RWPE2 (cell line): ENCODE data around the gene KRT17.

Experiments used
- ATAC-seq: fragments of 200-7000 bp; cut with Tn5 transposase; 3 replicates; pipeline ENCODE4 v1.9.1; 2021; ENCODE audit warnings: low read depth
- DNase-seq: peaks from one replicate; pipeline ENCODE4 v3.0.0-alpha.2; 2020; ENCODE audit warnings: low spot score
- H3K27ac ChIP-seq: fragments of 450-650 bp; 2 replicates; pipeline ENCODE4 v1.5.1; 2017; ENCODE audit warnings: mild to moderate bottlenecking; ENCODE audit not compliant: poor library complexity, severe bottlenecking
- H3K27me3 ChIP-seq: fragments of 250-450 bp; sonication (Bioruptor Pico); 2 replicates; pipeline ENCODE4 v1.5.1; 2021; ENCODE audit warnings: mild to moderate bottlenecking, moderate library complexity; ENCODE audit not compliant: insufficient read depth, poor library complexity, severe bottlenecking
- H3K36me3 ChIP-seq: fragments of 250-450 bp; sonication (Bioruptor Pico); 2 replicates; pipeline ENCODE4 v1.5.1; 2020; ENCODE audit warnings: low read depth, mild to moderate bottlenecking, moderate library complexity
- H3K4me1 ChIP-seq: fragments of 250-450 bp; sonication (Bioruptor Pico); 2 replicates; pipeline ENCODE4 v1.5.1; 2021; ENCODE audit warnings: mild to moderate bottlenecking, moderate library complexity; ENCODE audit not compliant: insufficient read depth, poor library complexity, severe bottlenecking
- H3K4me3 ChIP-seq: fragments of 250-450 bp; sonication (Bioruptor Pico); 2 replicates; pipeline ENCODE4 v1.5.1; 2021; ENCODE audit warnings: mild to moderate bottlenecking, moderate library complexity; ENCODE audit not compliant: severe bottlenecking
- H3K9me3 ChIP-seq: fragments of 250-450 bp; sonication (Bioruptor Pico); 2 replicates; pipeline ENCODE4 v1.5.1; 2021; ENCODE audit warnings: mild to moderate bottlenecking, moderate library complexity; ENCODE audit not compliant: severe bottlenecking
- TF ChIP-seq, protein P1 (sequence below): fragments of 450-650 bp; IDR thresholded peaks from one replicate; pipeline ENCODE4 v1.5.1; 2017; ENCODE audit warnings: mild to moderate bottlenecking, moderate library complexity; ENCODE audit not compliant: poor library complexity, severe bottlenecking

Gene KRT17

DNA sequence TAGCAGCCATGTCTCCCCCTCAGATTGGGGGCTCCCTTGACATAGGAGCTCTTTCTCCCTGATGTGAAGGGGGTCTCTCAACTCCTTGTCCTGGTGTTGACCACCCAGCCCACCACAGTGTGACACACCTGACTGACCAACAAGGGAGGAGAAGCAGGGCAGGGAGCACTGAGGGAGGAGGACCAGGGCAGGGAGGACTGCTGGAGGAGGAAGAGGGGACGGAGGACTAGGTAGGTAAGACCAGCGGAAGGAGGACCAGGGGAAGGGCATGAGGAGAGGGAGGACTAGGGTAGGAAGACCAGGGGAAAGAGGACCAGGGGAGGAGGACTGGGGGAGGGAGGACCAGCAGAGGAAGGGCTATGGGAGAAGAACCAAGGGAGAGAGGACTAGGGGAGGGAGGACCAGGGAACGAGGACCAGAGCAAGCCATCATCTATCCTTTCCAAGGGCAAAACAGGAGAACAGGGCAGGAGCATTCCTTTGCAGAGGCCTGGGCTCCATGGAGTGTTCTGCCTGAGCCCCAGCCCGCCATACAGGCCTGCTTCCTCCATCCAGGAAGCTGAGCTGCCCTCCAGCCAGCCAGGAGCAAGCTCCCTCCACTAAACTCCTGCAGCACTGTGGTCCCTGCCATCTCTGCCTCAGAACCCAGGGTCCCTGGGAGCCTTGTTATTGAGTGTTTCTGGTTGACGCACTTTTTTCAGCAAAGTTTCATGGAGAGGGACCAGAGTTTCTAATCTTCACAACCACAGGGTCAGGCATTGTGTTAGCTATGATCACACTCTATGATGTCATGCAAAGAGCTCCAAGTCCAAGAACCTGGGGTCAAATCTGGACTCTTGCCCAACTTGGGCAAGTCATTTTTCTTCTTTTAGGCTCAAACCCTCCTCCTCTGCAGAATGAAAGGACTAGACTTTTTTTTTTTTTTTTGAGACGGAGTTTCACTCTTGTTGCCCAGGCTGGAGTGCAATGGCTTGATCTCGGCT lies 15.4 kb upstream of the KRT17 start:
- Histone ChIP-seq H3K4me3 (no peak overlapping the region), H3K4me1 (no peaks in the 10 kb centered on the region), H3K36me3 (no peaks in the 10 kb centered on the region), H3K9me3 (no peaks in the 10 kb centered on the region), H3K27ac (no peak overlapping the region), H3K27me3 (no peaks in the 10 kb centered on the region)
- DNase-seq (no peak), ATAC-seq (no peak)
- TF ChIP-seq, protein P1, sequence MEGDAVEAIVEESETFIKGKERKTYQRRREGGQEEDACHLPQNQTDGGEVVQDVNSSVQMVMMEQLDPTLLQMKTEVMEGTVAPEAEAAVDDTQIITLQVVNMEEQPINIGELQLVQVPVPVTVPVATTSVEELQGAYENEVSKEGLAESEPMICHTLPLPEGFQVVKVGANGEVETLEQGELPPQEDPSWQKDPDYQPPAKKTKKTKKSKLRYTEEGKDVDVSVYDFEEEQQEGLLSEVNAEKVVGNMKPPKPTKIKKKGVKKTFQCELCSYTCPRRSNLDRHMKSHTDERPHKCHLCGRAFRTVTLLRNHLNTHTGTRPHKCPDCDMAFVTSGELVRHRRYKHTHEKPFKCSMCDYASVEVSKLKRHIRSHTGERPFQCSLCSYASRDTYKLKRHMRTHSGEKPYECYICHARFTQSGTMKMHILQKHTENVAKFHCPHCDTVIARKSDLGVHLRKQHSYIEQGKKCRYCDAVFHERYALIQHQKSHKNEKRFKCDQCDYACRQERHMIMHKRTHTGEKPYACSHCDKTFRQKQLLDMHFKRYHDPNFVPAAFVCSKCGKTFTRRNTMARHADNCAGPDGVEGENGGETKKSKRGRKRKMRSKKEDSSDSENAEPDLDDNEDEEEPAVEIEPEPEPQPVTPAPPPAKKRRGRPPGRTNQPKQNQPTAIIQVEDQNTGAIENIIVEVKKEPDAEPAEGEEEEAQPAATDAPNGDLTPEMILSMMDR = no peak

DNA sequence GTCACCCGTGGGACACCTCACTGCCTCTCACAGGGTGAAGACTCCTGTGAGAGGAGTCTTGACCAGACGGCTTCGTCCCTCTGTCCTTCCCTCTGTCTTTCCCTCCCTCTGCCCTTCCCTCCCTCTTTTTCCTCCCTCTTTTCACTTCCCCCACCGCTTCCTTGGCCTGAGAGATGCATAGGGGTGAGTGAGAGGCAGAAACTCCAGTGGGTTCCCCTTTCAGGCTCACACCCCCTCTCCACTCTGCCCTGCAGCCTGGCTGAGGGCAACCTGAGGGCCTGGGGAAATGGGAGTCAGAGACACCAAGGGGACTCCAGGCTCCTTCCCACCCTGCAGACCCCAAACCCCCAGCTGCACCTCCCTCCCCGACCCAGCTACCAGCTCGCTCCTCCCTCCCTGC lies 14.6 kb upstream of the KRT17 start:
- Histone ChIP-seq H3K36me3 (no peaks in the 10 kb centered on the region), H3K4me3 (no peak overlapping the region), H3K9me3 (no peaks in the 10 kb centered on the region), H3K4me1 (no peaks in the 10 kb centered on the region), H3K27ac (no peak overlapping the region), H3K27me3 (no peaks in the 10 kb centered on the region)
- TF ChIP-seq, protein P1 = no peak
- DNase-seq (no peak), ATAC-seq (no peak)

DNA sequence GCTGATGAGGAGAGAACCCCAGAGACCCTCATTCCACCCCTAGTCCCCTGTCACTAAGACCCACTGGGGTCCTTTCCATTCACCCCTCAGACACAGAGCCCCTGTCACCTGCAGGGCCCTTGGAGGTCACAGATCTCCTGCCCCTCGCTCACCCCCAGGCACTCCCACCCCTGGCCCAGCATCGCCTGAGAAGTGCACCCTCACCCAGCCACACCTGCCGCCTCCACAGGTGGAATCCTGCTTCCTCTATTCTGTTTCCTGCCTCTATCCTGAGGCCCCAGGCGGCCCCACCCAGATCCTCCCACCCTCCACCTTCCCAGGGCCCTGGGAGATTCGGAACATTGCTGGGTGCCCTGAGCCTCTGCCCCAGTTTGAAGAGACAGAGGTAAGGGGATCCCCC lies 13.8 kb upstream of the KRT17 start:
- Histone ChIP-seq H3K27me3 (no peaks in the 10 kb centered on the region), H3K4me1 (no peaks in the 10 kb centered on the region), H3K36me3 (no peaks in the 10 kb centered on the region), H3K9me3 (no peaks in the 10 kb centered on the region), H3K27ac (no peak overlapping the region), H3K4me3 (no peak overlapping the region)
- no peak for ATAC-seq
- TF ChIP-seq, protein P1 = no peak
- DNase-seq = no peak

DNA sequence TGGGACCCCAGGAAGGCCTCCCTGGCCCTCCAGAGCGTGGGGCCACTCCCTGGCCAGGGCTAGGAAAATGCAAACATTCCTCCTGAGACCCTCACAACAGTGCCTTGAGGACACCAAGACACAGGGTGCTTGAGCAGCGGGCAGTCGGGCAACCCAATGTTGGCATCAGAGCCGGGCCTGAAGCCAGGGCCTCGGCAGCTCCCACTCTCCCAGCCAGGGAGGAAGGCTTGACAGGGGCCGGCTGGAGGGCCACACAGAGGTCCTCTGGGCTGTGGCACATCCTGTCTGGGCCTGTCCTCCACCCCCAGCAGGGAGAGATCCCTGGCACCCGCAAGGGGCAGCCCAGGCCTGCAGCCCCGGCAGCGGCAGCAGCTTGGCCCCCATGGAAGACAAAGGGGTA lies 12.3 kb upstream of the KRT17 start:
- no peaks in the 10 kb centered on the region for H3K9me3 ChIP-seq
- H3K27me3 ChIP-seq = no peaks in the 10 kb centered on the region
- no peak for ATAC-seq
- TF ChIP-seq, protein P1 = no peak
- no peak overlapping the region for H3K4me3 ChIP-seq
- no peak overlapping the region for H3K27ac ChIP-seq
- H3K36me3 ChIP-seq = no peaks in the 10 kb centered on the region
- no peaks in the 10 kb centered on the region for H3K4me1 ChIP-seq
- DNase-seq = no peak
